A673 (cell line): ENCODE results near the gene ANKRD27. TPM values are rescaled to one million over a fixed set of nuclear protein-coding genes. Genes with fewer than 3 reads are reported as not detected.
"Not testable (repeated sequence)": the region's sequence is repeated elsewhere in the genome, so short reads cannot be mapped to it uniquely, and the experiment has no call there.

Experiments
- BruUV-seq: library from RNA; stranded (reverse); fragments of 400-500 nt; replicated peaks from 2 replicates; lab custom pipeline; 2021; lab: Mats Ljungman, UMichigan
- CTCF ChIA-PET: fragments of 300-600 bp; sonication (Branson Sonifier 250); formaldehyde crosslinking; loops from one replicate; lab custom pipeline; 2022; ENCODE audit warnings: antibody characterized with exemption; lab: Charles Lee
- POLR2A ChIA-PET: fragments of 300-600 bp; sonication (Branson Sonifier 250); formaldehyde crosslinking; loops from one replicate; lab custom pipeline; 2022; ENCODE audit warnings: antibody characterized with exemption; ENCODE audit not compliant: low non-redundant PET; lab: Charles Lee
- DNase-seq: peaks from one replicate; pipeline ENCODE4 v3.0.0-alpha.2; 2015; ENCODE audit warnings: low spot score
- H3K27ac ChIP-seq: fragments of 200-600 bp; sonication (generic); 2 replicates; pipeline ENCODE4 v1.5.1; 2016; ENCODE audit warnings: mixed run types, low read depth, mild to moderate bottlenecking, mixed read lengths, antibody characterized with exemption, low read length; ENCODE audit not compliant: poor library complexity, severe bottlenecking
- H3K27me3 ChIP-seq: fragments of 200-600 bp; sonication (generic); replicated peaks from 2 replicates; pipeline ENCODE4 v1.6.1; 2017; ENCODE audit warnings: mixed run types, low read depth, mild to moderate bottlenecking, mixed read lengths, antibody characterized with exemption, low read length; ENCODE audit not compliant: insufficient read depth, poor library complexity
- H3K36me3 ChIP-seq: fragments of 200-600 bp; sonication (generic); 2 replicates; pipeline ENCODE4 v1.6.1; 2016; ENCODE audit warnings: mixed run types, mild to moderate bottlenecking, mixed read lengths, antibody characterized with exemption, low read length; ENCODE audit not compliant: insufficient read depth, poor library complexity, severe bottlenecking
- H3K4me1 ChIP-seq: fragments of 200-600 bp; sonication (generic); 2 replicates; pipeline ENCODE4 v1.6.1; 2017; ENCODE audit warnings: mixed run types, mild to moderate bottlenecking, mixed read lengths, antibody characterized with exemption, low read length; ENCODE audit not compliant: insufficient read depth, poor library complexity, severe bottlenecking
- H3K4me3 ChIP-seq: fragments of 200-600 bp; sonication (generic); 2 replicates; pipeline ENCODE4 v1.5.1; 2016; ENCODE audit warnings: low read depth, mixed run types, mild to moderate bottlenecking, mixed read lengths, low read length; ENCODE audit not compliant: poor library complexity, severe bottlenecking
- H3K9me3 ChIP-seq: fragments of 200-600 bp; sonication (generic); 2 replicates; pipeline ENCODE4 v1.6.1; 2016; ENCODE audit warnings: mixed run types, low read depth, mild to moderate bottlenecking, mixed read lengths, antibody characterized with exemption, low read length; ENCODE audit not compliant: poor library complexity, severe bottlenecking
- CTCF ChIP-seq: fragments of 300-800, 200-600 bp; sonication (generic); conservative IDR thresholded peaks from 2 replicates; pipeline ENCODE4 v1.5.1; 2017; ENCODE audit warnings: low read depth, mild to moderate bottlenecking, antibody characterized with exemption, low read length, moderate library complexity, mixed read lengths
- EZH2 ChIP-seq: fragments of 200-600 bp; sonication (generic); IDR thresholded peaks from 2 replicates; pipeline ENCODE4 v1.6.1; 2017; ENCODE audit warnings: borderline replicate concordance, low read depth, mild to moderate bottlenecking, mixed read lengths, antibody characterized with exemption, low read length; ENCODE audit not compliant: poor library complexity, severe bottlenecking
- intact Hi-C: fragments of 100-400 bp; cut with micrococcal nuclease; formaldehyde crosslinking; loops from one replicate; pipeline ENCODE4 v1.10.0; 2022; ENCODE audit not compliant: unreplicated experiment
- total RNA-seq: library from RNA; stranded (reverse); gene quantifications from 2 replicates; pipeline ENCODE4 v1.2.3, GENCODE V29; 2021

The ANKRD27 gene
- total RNA-seq, 1 experiment from 2014 or later: 25.0 TPM

GRCh38 chr19:32702010-32702409 is 27.0 kb upstream of the ANKRD27 start:
- no TSS peak for BruUV-seq
- no peak overlapping the region for H3K27ac ChIP-seq
- no peak overlapping the region for H3K4me3 ChIP-seq
- no peaks in the 10 kb centered on the region for H3K4me1 ChIP-seq
- ChIA-PET POLR2A (no interaction called here), CTCF (no interaction called here)
- H3K36me3 ChIP-seq: peaks cover 27% of the 10 kb centered on the region
- no peak for DNase-seq
- intact Hi-C loops: no loop called here
- no peak for TF ChIP-seq CTCF
- no peak for TF ChIP-seq EZH2
- peaks cover 20% of the 10 kb centered on the region for H3K9me3 ChIP-seq
- H3K27me3 ChIP-seq: no peaks in the 10 kb centered on the region

GRCh38 chr19:32700129-32700528 is 25.1 kb upstream of the ANKRD27 start:
- intact Hi-C loops, H3K27ac ChIP-seq, H3K4me1 ChIP-seq, H3K27me3 ChIP-seq, BruUV-seq, H3K4me3 ChIP-seq, CTCF ChIA-PET, DNase-seq: not testable (repeated sequence)
- POLR2A ChIA-PET: interaction anchor here (0.6 kb wide), 1 partner anchor 20 kb away, joined by 3 read pairs; no protein-coding TSS in a partner anchor
- peaks cover 20% of the 10 kb centered on the region for H3K9me3 ChIP-seq
- H3K36me3 ChIP-seq: peaks cover 27% of the 10 kb centered on the region

GRCh38 chr19:32696771-32697170 is 21.8 kb upstream of the ANKRD27 start:
- POLR2A ChIA-PET, H3K27ac ChIP-seq, DNase-seq, H3K9me3 ChIP-seq, BruUV-seq, CTCF ChIA-PET, H3K4me3 ChIP-seq, H3K27me3 ChIP-seq, intact Hi-C loops, H3K4me1 ChIP-seq: not testable (repeated sequence)
- H3K36me3 ChIP-seq: peaks cover 15% of the 10 kb centered on the region

GRCh38 chr19:32695506-32695905 is 20.5 kb upstream of the ANKRD27 start:
- H3K4me1 ChIP-seq, BruUV-seq, intact Hi-C loops: not testable (repeated sequence)

GRCh38 chr19:32694851-32695250 is 19.9 kb upstream of the ANKRD27 start:
- H3K27ac ChIP-seq, H3K4me1 ChIP-seq, BruUV-seq, POLR2A ChIA-PET, H3K9me3 ChIP-seq, H3K4me3 ChIP-seq, CTCF ChIA-PET, DNase-seq, H3K27me3 ChIP-seq, H3K36me3 ChIP-seq: not testable (repeated sequence)
- intact Hi-C loops: loop anchor here (5.0 kb wide), 1 partner anchor 277 kb away; the partner anchor contains the start of genes CEP89 and FAAP24

More at GRCh38 chr19:32695506-32695905, 20.5 kb upstream of the ANKRD27 start:
- H3K36me3 ChIP-seq: peaks cover 11% of the 10 kb centered on the region
- DNase-seq, H3K27me3 ChIP-seq, H3K4me3 ChIP-seq, H3K27ac ChIP-seq, CTCF ChIA-PET, POLR2A ChIA-PET, H3K9me3 ChIP-seq: not testable (repeated sequence)

- H3K4me3 ChIP-seq, H3K9me3 ChIP-seq, DNase-seq, H3K36me3 ChIP-seq, H3K27ac ChIP-seq, H3K4me1 ChIP-seq, H3K27me3 ChIP-seq, POLR2A ChIA-PET, BruUV-seq: not testable (repeated sequence)
- CTCF ChIA-PET: interaction anchor here (0.6 kb wide), 1 partner anchor 44 kb away, joined by 10 read pairs; no protein-coding TSS in a partner anchor
- intact Hi-C loops: loop anchor here (5.0 kb wide), 1 partner anchor 278 kb away; the partner anchor contains the start of genes CEP89 and FAAP24
Measured at GRCh38 chr19:32694316-32694715, 19.3 kb upstream of the ANKRD27 start.
